ENCODE results near the gene INO80C.

DNA sequence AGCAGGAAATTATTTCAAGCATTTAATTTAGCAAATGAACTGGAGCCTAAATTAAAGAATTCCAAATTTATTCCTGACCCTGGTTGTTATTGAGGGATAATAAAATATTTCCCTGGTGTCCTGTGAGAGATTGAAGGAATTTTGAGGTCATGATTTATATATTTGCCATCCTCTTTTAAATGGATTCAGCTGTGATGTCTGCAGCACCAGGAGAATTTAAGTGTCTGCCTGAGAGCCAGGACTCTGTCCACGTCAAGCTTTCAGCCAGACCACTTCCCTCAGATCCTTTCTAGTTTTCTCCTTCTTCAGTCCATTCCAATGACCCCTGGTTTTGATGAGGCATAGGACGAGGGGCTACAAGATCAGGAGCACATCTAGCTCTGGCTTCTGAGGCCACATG lies 59.9 kb downstream of the INO80C start:
- TF ChIP-seq, protein P1, sequence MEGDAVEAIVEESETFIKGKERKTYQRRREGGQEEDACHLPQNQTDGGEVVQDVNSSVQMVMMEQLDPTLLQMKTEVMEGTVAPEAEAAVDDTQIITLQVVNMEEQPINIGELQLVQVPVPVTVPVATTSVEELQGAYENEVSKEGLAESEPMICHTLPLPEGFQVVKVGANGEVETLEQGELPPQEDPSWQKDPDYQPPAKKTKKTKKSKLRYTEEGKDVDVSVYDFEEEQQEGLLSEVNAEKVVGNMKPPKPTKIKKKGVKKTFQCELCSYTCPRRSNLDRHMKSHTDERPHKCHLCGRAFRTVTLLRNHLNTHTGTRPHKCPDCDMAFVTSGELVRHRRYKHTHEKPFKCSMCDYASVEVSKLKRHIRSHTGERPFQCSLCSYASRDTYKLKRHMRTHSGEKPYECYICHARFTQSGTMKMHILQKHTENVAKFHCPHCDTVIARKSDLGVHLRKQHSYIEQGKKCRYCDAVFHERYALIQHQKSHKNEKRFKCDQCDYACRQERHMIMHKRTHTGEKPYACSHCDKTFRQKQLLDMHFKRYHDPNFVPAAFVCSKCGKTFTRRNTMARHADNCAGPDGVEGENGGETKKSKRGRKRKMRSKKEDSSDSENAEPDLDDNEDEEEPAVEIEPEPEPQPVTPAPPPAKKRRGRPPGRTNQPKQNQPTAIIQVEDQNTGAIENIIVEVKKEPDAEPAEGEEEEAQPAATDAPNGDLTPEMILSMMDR (IDR thresholded peaks at IDR 0.05): no peak
- TF ChIP-seq ZNF138 (CRISPR knock-in tag; conservative IDR thresholded peaks at IDR 0.05): no peak
- no peak for TF ChIP-seq CREB1 (CRISPR knock-in tag; IDR thresholded peaks at IDR 0.05)
- no peak for TF ChIP-seq CREM (CRISPR knock-in tag; IDR thresholded peaks at IDR 0.05)
- TF ChIP-seq NFE2L1 (CRISPR knock-in tag; IDR thresholded peaks at IDR 0.05): no peak
- no peak for TF ChIP-seq JUN (CRISPR knock-in tag; IDR thresholded peaks at IDR 0.05)
- TF ChIP-seq ZNF232 (CRISPR knock-in tag; IDR thresholded peaks at IDR 0.05): no peak
- TF ChIP-seq SP1 (CRISPR knock-in tag; conservative IDR thresholded peaks at IDR 0.05): no peak
- TF ChIP-seq MYBL2 (CRISPR knock-in tag; IDR thresholded peaks at IDR 0.05): no peak
- TF ChIP-seq, protein P2, sequence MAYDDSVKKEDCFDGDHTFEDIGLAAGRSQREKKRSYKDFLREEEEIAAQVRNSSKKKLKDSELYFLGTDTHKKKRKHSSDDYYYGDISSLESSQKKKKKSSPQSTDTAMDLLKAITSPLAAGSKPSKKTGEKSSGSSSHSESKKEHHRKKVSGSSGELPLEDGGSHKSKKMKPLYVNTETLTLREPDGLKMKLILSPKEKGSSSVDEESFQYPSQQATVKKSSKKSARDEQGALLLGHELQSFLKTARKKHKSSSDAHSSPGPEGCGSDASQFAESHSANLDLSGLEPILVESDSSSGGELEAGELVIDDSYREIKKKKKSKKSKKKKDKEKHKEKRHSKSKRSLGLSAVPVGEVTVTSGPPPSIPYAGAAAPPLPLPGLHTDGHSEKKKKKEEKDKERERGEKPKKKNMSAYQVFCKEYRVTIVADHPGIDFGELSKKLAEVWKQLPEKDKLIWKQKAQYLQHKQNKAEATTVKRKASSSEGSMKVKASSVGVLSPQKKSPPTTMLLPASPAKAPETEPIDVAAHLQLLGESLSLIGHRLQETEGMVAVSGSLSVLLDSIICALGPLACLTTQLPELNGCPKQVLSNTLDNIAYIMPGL (CRISPR knock-in tag; IDR thresholded peaks at IDR 0.05): no peak

Measured in WTC11 (cell line).